Spleen (tissue), 7 donors: ENCODE measurements around the gene ARVCF.

Source experiments
- CTCF ChIP-seq, 11 experiments: fragments of 200-600 bp in 7 of 11; fragments of 450-650 bp in 4 of 11; sonication (generic) in 4 of 11; IDR thresholded peaks in 8 of 11; conservative IDR thresholded peaks in 3 of 11; 1 replicate in 7 of 11; 2 replicates in 4 of 11; pipeline versions ENCODE4 v1.4.0 to v1.8.0; 2016 to 2021; ENCODE audit warnings: antibody characterized with exemption in 11 of 11, inconsistent platforms in 4 of 11, mild to moderate bottlenecking in 1 of 11
- POLR2A ChIP-seq, 3 donors: fragments of 450-650 bp; IDR thresholded peaks; one replicate each; pipeline ENCODE4 v1.5.1; 2017; ENCODE audit warnings: antibody characterized with exemption in 3 of 3, mild to moderate bottlenecking in 1 of 3
- donor health status: DM: no; HTN: no; CAD: no; lungs with moderate emphysema.
- donor health status: DM: no; HTN: no; CAD: no.
- donor health status: DM: no; HTN: no; CAD: no.

- TF ChIP-seq CTCF (IDR thresholded peaks at IDR 0.05 in 8 of 11, conservative IDR thresholded peaks at IDR 0.05 in 3 of 11) (no peak), POLR2A (IDR thresholded peaks at IDR 0.05) (no peak)
Observed at GRCh38 chr22:19937616-19938473, 78.8 kb downstream of the ARVCF start.
